Activated CD8-positive, alpha-beta T cell treated with anti-CD3 and anti-CD28 coated beads, Interleukin-2, amount 10 ng/mL, durations not matched to agents 7 days and 5 days (primary cell): Measurements from ENCODE around the gene CCDC78. TPM values are rescaled to one million over a fixed set of nuclear protein-coding genes. Genes with fewer than 3 reads are reported as not detected.
"Not testable (repeated sequence)": the region's sequence is repeated elsewhere in the genome, so short reads cannot be mapped to it uniquely, and the experiment has no call there.

Experiments used
- ATAC-seq: fragments of 150-1000 bp; cut with Tn5 transposase; one replicate; pipeline ENCODE4 v1.10.0; 2021; ENCODE audit warnings: moderate library complexity
- CTCF ChIA-PET: fragments of 350-600 bp; sonication (Branson Sonifier 250); formaldehyde crosslinking; loops from one replicate; lab custom pipeline; 2021; ENCODE audit warnings: antibody characterized with exemption; lab: Charles Lee
- POLR2A ChIA-PET: fragments of 350-600 bp; sonication (Branson Sonifier 250); formaldehyde crosslinking; loops from one replicate; lab custom pipeline; 2021; ENCODE audit warnings: antibody characterized with exemption; lab: Charles Lee
- DNase-seq: peaks from one replicate; pipeline ENCODE4 v3.0.0-alpha.2; 2020
- H3K27ac Mint-ChIP-seq: one replicate; pipeline ENCODE4 v1.8.0; 2021; ENCODE audit warnings: mild to moderate bottlenecking, mixed read lengths
- H3K27me3 Mint-ChIP-seq: one replicate; pipeline ENCODE4 v1.8.0; 2021; ENCODE audit warnings: low read depth, mixed read lengths
- H3K36me3 Mint-ChIP-seq: one replicate; pipeline ENCODE4 v1.8.0; 2021; ENCODE audit warnings: low read depth, mixed read lengths
- H3K4me1 Mint-ChIP-seq: one replicate; pipeline ENCODE4 v1.8.0; 2021; ENCODE audit warnings: low read depth, mixed read lengths
- H3K4me3 Mint-ChIP-seq: one replicate; pipeline ENCODE4 v1.8.0; 2021; ENCODE audit warnings: mild to moderate bottlenecking, mixed read lengths
- H3K9me3 Mint-ChIP-seq: one replicate; pipeline ENCODE4 v1.8.0; 2022; ENCODE audit warnings: mixed read lengths; ENCODE audit not compliant: insufficient read depth
- total RNA-seq, 2 experiments: library from RNA; stranded (reverse); gene quantifications; one replicate each; pipeline ENCODE4 v1.2.3, GENCODE V29; 2021

CCDC78 gene
- total RNA-seq, 2 experiments from 2014 or later: 3.9 TPM

GRCh38 chr16:756428-756827 lies 30.2 kb upstream of the CCDC78 start:
- H3K27me3 Mint-ChIP-seq: peaks cover 6% of the 10 kb centered on the region
- peaks cover 7% of the 10 kb centered on the region for H3K4me1 Mint-ChIP-seq
- ChIA-PET CTCF (interaction anchor here (0.8 to 1.5 kb wide), 2 partner anchors 13 to 40 kb away, joined by 3 read pairs; no protein-coding TSS in a partner anchor), POLR2A (no interaction called here)
- H3K27ac Mint-ChIP-seq: no peak overlapping the region
- no peaks in the 10 kb centered on the region for H3K9me3 Mint-ChIP-seq
- no peak for ATAC-seq
- no peaks in the 10 kb centered on the region for H3K36me3 Mint-ChIP-seq
- no peak for DNase-seq
- no peak overlapping the region for H3K4me3 Mint-ChIP-seq

- H3K9me3 Mint-ChIP-seq: no peaks in the 10 kb centered on the region
- H3K4me3 Mint-ChIP-seq: no peak overlapping the region
- DNase-seq: no peak
- ChIA-PET CTCF (no interaction called here), POLR2A (no interaction called here)
- peaks cover 7% of the 10 kb centered on the region for H3K4me1 Mint-ChIP-seq
- H3K27me3 Mint-ChIP-seq: peaks cover 6% of the 10 kb centered on the region
- no peak for ATAC-seq
- no peak overlapping the region for H3K27ac Mint-ChIP-seq
- no peaks in the 10 kb centered on the region for H3K36me3 Mint-ChIP-seq
Observed at GRCh38 chr16:754656-755055, 28.4 kb upstream of the CCDC78 start.

DNA sequence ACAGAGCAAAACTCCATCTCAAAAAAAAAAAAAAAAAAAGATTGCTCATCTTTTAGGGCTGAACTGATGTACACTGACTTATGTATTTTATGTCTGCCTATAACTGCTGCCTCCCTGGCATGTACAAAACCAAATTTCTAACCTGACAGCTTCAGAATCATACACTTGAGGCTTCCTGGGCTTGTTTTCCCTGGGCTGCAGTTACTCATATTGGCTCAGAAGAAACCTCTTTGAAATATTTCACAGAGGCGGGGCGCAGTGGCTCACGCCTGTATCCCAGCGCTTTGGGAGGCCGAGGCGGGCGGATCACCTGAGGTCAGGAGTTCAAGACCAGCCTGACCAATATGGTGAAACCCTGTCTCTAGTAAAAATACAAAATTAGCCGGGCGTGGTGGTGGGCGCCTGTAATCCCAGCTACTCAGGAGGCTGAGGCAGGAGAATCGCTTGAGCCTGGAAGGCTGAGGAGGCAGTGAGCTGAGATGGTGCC lies 27.9 kb upstream of the CCDC78 start:
- DNase-seq, H3K4me3 Mint-ChIP-seq, H3K9me3 Mint-ChIP-seq, POLR2A ChIA-PET, CTCF ChIA-PET, H3K27ac Mint-ChIP-seq, ATAC-seq, H3K27me3 Mint-ChIP-seq, H3K36me3 Mint-ChIP-seq, H3K4me1 Mint-ChIP-seq: not testable (repeated sequence)

- DNase-seq: no peak
- Mint-ChIP-seq H3K4me1 (peaks cover 2% of the 10 kb centered on the region), H3K9me3 (no peaks in the 10 kb centered on the region), H3K36me3 (no peaks in the 10 kb centered on the region), H3K4me3 (no peak overlapping the region), H3K27ac (no peak overlapping the region), H3K27me3 (peaks cover 2% of the 10 kb centered on the region)
- no peak for ATAC-seq
- ChIA-PET CTCF (interaction anchor here (3.0 kb wide), 1 partner anchor 11 kb away, joined by 15 read pairs; the partner anchor contains the start of gene CIAO3), POLR2A (no interaction called here)
Observed at GRCh38 chr16:752007-752312, 25.7 kb upstream of the CCDC78 start.

GRCh38 chr16:751152-752006 lies 25.1 kb upstream of the CCDC78 start:
- ChIA-PET CTCF (interaction anchor here (3.0 kb wide), 1 partner anchor 10 kb away, joined by 15 read pairs; the partner anchor contains the start of gene CIAO3), POLR2A (no interaction called here)
- H3K27me3 Mint-ChIP-seq: peaks cover 2% of the 10 kb centered on the region
- no peak overlapping the region for H3K27ac Mint-ChIP-seq
- no peaks in the 10 kb centered on the region for H3K36me3 Mint-ChIP-seq
- no peak for ATAC-seq
- no peak overlapping the region for H3K4me3 Mint-ChIP-seq
- peaks cover 2% of the 10 kb centered on the region for H3K4me1 Mint-ChIP-seq
- no peak for DNase-seq
- H3K9me3 Mint-ChIP-seq: no peaks in the 10 kb centered on the region

DNA sequence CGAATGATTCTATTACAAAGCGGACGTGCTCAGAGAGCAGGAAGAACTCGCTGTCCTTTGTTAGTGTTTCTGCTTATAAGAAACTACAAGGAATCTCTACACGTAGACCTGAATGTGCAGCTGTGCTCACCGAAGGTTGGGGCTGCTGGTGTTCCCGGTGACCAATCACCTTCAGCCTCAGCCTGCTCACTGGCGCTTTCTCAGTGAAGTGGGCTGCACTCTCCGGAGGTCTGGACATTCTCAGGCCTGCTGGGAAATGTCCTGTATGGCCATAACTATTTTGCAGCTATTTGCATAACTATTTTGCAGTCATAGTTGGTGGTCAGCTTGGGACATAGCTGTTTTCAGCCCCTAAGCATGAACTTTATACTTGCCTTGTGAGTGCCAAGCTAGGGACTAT lies 24.2 kb upstream of the CCDC78 start:
- H3K9me3 Mint-ChIP-seq: no peaks in the 10 kb centered on the region
- peaks cover 2% of the 10 kb centered on the region for H3K27me3 Mint-ChIP-seq
- no peak for DNase-seq
- peaks cover 2% of the 10 kb centered on the region for H3K4me1 Mint-ChIP-seq
- H3K36me3 Mint-ChIP-seq: no peaks in the 10 kb centered on the region
- POLR2A ChIA-PET: no interaction called here
- no peak overlapping the region for H3K4me3 Mint-ChIP-seq
- CTCF ChIA-PET: interaction anchor here (3.0 kb wide), 1 partner anchor 9 kb away, joined by 15 read pairs; the partner anchor contains the start of gene CIAO3
- no peak for ATAC-seq
- H3K27ac Mint-ChIP-seq: no peak overlapping the region

DNA sequence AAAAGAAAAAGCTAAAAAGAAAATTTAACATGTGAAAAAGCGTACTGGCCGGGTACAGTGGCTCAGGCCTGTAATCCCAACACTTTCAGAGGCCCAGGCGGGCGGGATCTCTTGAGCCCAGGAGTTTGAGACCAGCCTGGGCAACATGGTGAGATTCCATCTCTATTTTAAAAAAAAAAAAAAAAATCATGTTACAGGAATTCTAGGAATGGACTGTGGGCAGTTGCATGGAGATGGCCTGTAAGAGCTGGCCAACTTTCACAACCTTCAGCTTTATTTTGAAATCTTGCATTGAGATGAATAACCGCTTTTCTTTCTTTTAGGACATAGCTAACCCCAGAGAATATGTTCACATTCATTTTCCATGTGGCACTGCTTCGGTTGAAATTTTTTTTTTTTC lies 22.8 kb upstream of the CCDC78 start:
- no peak overlapping the region for H3K4me3 Mint-ChIP-seq
- H3K36me3 Mint-ChIP-seq: no peaks in the 10 kb centered on the region
- no peak overlapping the region for H3K27ac Mint-ChIP-seq
- no peak for ATAC-seq
- ChIA-PET POLR2A (interaction anchor here (0.6 kb wide), 1 partner anchor 33 kb away, joined by 3 read pairs; no protein-coding TSS in a partner anchor), CTCF (interaction anchor here (1.5 kb wide), 1 partner anchor 34 kb away, joined by 3 read pairs; the partner anchor contains the start of gene METRN)
- H3K9me3 Mint-ChIP-seq: no peaks in the 10 kb centered on the region
- DNase-seq: no peak
- H3K4me1 Mint-ChIP-seq: no peaks in the 10 kb centered on the region
- peaks cover 2% of the 10 kb centered on the region for H3K27me3 Mint-ChIP-seq

DNA sequence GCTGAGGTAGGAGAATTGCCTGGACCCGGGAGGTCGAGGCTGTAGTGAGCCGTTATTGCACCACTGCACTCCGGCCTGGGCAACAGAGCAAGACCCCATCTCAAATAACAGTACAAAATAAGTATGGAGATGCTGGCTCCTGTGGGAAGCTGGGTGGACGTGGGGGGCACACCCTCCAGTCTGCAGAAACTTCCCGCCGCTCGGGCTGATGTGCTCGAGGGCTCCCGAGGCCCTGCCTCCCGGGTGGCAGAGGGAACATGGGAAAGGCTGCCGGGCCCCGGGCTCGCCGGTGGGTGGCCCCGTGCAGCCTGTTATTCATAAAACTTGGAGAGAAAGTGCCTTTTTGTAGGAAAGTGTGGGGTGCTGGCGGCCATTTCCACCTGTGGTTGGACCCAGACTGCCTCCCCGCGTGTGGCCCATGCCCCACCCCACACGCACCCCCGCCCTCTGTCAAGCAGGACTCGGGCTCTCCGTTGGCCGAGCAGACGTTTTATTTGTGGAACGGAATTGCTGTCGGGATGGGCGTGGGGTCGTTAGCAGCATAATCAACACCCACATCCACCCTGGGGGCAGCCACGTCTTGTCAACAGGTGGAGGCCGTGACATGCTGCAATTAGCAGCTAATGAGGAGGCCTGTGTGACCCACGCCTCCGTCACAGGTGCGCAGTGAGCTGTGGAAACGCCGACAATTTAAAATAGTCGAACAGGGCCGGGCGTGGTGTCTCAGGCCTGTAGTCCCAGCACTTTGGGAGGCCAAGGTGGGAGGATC lies 21.9 kb upstream of the CCDC78 start:
- H3K9me3 Mint-ChIP-seq: no peaks in the 10 kb centered on the region
- no peaks in the 10 kb centered on the region for H3K36me3 Mint-ChIP-seq
- H3K27me3 Mint-ChIP-seq: peaks cover 2% of the 10 kb centered on the region
- DNase-seq: no peak
- ChIA-PET POLR2A (no interaction called here), CTCF (interaction anchor here (1.5 kb wide), 1 partner anchor 33 kb away, joined by 3 read pairs; the partner anchor contains the start of gene METRN)
- ATAC-seq: no peak
- H3K4me3 Mint-ChIP-seq: no peak overlapping the region
- H3K4me1 Mint-ChIP-seq: no peaks in the 10 kb centered on the region
- no peak overlapping the region for H3K27ac Mint-ChIP-seq

GRCh38 chr16:746637-747036 lies 20.4 kb upstream of the CCDC78 start:
- H3K9me3 Mint-ChIP-seq: no peaks in the 10 kb centered on the region
- H3K36me3 Mint-ChIP-seq: no peaks in the 10 kb centered on the region
- ChIA-PET POLR2A (no interaction called here), CTCF (no interaction called here)
- no peaks in the 10 kb centered on the region for H3K27me3 Mint-ChIP-seq
- H3K4me3 Mint-ChIP-seq: no peak overlapping the region
- no peak for ATAC-seq
- DNase-seq: no peak
- H3K4me1 Mint-ChIP-seq: peaks cover 3% of the 10 kb centered on the region
- no peak overlapping the region for H3K27ac Mint-ChIP-seq

DNA sequence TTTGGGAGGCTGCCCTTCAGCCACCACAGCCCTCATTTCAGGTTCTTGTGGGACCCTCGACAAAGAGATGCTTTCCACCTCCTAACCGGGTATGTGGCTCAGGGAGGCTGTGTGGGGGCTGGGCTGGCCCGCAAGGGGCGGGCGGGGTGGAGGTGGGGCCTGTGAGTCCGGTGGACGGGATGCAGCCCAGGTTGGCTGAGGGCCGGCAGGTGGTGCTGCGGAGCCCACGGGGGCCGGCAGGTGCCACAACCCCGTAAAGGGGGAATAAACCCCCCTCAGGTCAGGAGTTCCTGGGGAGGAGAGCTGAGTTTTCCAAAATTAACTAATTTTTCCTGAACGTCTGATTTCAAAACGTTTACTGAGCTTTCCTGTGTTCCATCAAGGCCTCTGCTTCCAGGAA lies 19.5 kb upstream of the CCDC78 start:
- Mint-ChIP-seq H3K27me3 (no peaks in the 10 kb centered on the region), H3K36me3 (no peaks in the 10 kb centered on the region), H3K4me3 (no peak overlapping the region), H3K4me1 (peaks cover 3% of the 10 kb centered on the region), H3K27ac (no peak overlapping the region), H3K9me3 (no peaks in the 10 kb centered on the region)
- ChIA-PET POLR2A (no interaction called here), CTCF (interaction anchor here (1.3 to 1.8 kb wide), 2 partner anchors 30 to 39 kb away, joined by 3 to 6 read pairs; partner anchors contain the start of gene METRN)
- ATAC-seq: no peak
- DNase-seq: no peak

DNA sequence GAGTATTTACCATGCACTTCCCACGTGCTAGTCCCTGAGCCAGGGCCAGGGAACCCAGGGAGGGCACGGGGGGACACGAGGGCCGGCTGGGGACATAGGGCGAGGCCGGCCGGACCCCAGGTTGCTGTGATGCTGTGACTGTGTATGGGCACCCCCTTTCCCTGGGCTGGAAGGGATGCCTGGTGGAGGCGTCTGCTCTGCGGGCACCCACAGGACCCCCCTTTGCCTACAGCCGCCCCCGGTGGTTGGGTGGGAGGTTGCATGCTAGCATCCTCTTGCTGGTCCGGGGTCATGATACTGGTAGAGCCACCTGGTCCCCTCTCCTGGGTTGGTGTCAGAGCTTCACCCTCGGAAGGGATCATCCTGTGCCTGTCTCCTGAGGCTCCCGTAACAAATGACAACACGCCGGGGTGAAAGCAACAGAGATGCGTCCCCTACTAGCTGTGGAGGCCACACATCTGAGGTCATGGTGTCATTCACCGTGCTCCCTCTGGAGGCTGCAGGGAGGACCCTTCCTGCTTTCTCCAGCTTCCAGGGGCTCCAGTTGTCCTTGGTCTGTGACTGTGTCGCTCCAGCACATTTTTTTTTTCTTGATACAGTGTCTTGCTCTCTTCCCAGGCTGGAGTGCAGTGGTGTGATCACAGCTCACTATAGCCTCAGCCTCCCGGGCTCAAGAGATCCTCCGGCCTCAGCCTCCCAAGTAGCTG lies 17.7 kb upstream of the CCDC78 start:
- no peak for DNase-seq
- Mint-ChIP-seq H3K4me3 (no peak overlapping the region), H3K27me3 (no peaks in the 10 kb centered on the region), H3K4me1 (peaks cover 14% of the 10 kb centered on the region), H3K36me3 (peaks cover 4% of the 10 kb centered on the region), H3K9me3 (no peaks in the 10 kb centered on the region), H3K27ac (no peak overlapping the region)
- ATAC-seq: no peak
- ChIA-PET CTCF (interaction anchor here (0.6 to 1.8 kb wide), 4 partner anchors 13 to 28 kb away, joined by 3 to 5 read pairs (median 3); no protein-coding TSS in a partner anchor), POLR2A (no interaction called here)
